GM03348 (cell line): ENCODE data around the gene ZNF20.
"Not testable (repeated sequence)": the region's sequence is repeated elsewhere in the genome, so short reads cannot be mapped to it uniquely, and the experiment has no call there.

Experiments used
- DNase-seq: peaks from one replicate; pipeline ENCODE4 v3.0.0; 2012; ENCODE audit warnings: low spot score

ZNF20 gene

GRCh38 chr19:12112701-12113100 is 27.4 kb downstream of the ZNF20 start:
- DNase-seq: no peak

DNA sequence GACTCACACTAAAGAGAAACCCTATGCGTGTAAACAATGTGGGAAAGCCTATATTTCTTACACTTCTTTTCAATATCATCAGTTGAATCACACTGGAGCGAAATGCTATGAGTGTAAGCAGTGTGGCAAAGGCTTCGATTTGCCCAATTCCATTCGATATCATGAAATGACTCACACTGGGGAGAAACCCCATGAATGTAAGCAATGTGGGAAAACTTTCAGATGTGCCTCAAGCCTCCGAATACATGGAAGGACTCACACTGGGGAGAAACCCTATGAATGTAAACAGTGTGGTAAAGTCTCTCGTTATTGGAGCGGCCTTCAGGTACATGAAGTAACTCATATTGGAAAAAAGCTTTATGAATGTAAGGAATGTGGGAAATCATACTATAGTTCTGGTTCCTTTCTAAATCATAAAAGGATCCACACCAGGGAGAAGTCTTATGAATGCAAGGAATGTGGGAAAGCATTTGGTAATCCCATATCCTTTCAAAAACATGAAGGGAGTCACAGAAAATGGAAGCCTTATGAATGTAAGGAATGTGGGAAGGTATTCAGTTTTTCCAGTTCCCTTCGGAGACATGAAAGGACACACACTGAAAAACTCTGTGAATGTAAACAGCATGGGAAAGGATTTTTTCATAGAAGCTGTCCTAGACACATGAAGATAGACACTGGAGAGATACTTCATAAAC is 28.1 kb downstream of the ZNF20 start:
- DNase-seq: no peak

GRCh38 chr19:12111176-12111575 is 29.0 kb downstream of the ZNF20 start:
- DNase-seq: no peak

DNA sequence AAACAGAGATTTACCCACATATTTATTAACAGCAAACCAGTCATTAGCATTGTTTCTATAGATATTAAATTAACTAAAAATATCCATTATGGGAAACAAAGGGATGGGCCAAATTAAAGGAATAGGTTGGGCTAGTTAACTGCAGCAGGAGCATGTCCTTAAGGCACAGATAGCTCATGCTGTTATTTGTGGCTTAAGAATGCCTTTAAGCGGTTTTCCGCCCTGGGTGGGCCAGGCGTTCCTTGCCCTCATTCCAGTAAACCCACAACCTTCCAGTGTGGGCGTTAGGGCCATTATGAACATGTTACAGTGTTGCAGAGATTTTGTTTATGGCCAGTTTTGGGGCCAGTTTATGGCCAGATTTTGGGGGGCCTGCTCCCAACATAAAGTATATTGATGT is 36.2 kb downstream of the ZNF20 start:
- DNase-seq: not testable (repeated sequence)

DNA sequence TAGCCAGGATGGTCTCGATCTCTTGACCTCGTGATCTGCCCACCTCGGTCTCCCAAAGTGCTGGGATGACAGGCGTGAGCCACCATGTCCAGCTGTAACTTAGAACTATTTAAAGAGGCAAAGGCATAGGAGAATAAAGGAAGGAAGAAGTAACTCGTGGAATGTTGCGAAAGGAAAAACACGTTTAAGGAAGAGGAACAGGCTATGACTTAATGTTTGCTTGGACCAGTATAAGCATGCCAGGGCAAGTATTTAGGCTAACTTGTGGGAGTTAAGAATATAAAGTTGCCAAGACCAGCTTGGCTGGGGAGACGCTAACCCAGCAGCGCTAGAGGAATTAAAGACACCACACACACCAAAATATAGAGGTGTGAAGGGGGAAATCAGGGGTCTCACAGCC is 42.1 kb downstream of the ZNF20 start:
- DNase-seq: no peak

DNA sequence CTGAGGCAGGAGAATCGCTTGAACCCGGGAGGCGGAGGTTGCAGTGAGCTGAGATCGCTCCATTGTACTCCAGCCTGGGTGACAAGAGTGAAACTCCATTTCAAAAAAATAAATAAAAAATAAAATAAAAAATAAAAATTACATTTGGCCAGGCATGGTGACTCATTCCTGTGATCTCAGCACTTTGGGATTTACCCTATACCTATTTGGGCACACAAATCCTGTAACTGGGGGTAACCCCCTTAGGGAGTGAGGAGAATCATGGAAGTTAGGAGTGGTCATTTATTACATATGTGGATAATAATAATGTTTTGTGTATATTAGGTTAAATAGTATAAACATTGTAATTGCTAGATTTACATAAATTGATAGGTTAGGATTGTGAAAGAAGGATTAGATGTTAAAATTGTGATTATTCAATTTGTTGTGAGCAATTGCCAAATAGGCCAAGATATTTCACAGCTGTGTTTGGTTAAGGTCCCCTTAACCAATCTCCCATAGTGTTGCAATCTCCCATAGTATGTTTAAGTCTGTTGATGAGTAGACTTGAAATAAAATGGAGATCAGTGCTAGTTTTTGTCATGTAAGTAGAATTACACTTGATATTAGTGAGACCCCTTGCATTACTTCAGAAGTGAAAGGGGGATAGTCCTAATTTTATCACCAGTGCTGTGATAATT is 44.9 kb downstream of the ZNF20 start:
- peak; percentile 39 for DNase-seq

- no peak for DNase-seq
Observed at GRCh38 chr19:12093777-12094176, 46.4 kb downstream of the ZNF20 start.

- DNase-seq: peak; percentile 23
Observed at GRCh38 chr19:12092956-12093355, 47.2 kb downstream of the ZNF20 start.

GRCh38 chr19:12092065-12092867 is 47.9 kb downstream of the ZNF20 start:
- peak; percentile 97 for DNase-seq

GRCh38 chr19:12090807-12091206 is 49.3 kb downstream of the ZNF20 start:
- DNase-seq: peak; percentile 81

GRCh38 chr19:12085074-12085818 is 54.9 kb downstream of the ZNF20 start:
- no peak for DNase-seq

DNA sequence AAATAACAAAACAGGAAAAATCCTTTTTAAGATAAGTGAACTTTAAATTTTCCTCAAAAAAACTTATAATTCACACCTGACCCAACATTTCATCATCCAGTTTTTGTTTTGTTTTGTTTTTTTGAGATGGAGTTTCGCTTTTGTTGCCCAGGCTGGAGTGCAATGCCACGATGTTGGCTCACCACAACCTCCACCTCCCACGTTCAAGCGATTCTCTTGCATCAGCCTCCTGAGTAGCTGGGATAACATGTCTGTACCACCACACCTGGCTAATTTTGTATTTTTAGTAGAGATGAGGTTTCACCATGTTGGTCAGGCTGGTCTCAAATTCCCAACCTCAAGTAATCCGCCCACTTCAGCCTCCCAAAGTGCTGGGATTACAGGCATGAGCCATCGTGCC is 56.8 kb downstream of the ZNF20 start:
- DNase-seq: not testable (repeated sequence)
